GM19372 (cell line): Measurements from ENCODE around the gene SYNE1.

Experiments used
- ATAC-seq: cut with Tn5 transposase; IDR thresholded peaks from one replicate; pipeline ENCODE4 v1.9.1; 2021; ENCODE audit warnings: mild to moderate bottlenecking, low read depth, moderate library complexity; ENCODE audit not compliant: unreplicated experiment

SYNE1 gene

DNA sequence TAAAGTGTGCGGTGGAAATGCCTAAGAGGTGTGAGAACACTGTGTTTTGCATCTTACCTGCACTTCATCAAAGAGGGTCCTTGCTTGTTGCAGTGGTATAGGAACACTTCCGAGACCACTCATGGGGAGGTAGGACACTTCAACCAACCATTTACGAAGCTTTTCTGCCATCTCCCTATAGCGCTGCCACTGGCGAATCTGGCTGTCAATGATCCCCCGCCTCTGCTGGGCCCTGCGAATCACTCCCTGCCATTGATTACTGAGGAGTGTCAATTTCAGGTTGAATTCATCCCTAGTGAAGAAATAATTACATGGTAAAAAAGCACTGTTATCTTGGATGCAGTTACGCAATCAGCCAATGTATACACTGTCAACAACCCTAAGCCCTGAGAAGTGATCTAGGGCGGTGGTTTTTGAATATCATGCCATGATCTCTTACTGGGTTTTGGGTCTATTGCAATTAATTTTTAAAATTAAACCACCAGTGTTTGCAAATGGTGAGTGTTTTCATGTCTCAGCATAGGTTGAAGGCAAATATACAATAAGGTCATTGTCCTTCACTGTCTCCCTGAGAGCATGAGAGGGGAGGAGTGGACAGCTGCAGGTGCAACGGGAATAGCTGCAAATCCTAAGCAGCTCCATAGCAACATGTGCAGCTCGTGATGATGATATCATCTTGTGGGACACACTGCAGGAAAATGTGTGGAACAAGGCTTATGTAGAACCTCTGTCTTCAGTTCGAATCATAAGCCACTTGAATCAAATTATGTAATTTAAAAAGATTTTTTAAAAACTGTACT is 429.0 kb downstream of the SYNE1 start:
- no peak for ATAC-seq

DNA sequence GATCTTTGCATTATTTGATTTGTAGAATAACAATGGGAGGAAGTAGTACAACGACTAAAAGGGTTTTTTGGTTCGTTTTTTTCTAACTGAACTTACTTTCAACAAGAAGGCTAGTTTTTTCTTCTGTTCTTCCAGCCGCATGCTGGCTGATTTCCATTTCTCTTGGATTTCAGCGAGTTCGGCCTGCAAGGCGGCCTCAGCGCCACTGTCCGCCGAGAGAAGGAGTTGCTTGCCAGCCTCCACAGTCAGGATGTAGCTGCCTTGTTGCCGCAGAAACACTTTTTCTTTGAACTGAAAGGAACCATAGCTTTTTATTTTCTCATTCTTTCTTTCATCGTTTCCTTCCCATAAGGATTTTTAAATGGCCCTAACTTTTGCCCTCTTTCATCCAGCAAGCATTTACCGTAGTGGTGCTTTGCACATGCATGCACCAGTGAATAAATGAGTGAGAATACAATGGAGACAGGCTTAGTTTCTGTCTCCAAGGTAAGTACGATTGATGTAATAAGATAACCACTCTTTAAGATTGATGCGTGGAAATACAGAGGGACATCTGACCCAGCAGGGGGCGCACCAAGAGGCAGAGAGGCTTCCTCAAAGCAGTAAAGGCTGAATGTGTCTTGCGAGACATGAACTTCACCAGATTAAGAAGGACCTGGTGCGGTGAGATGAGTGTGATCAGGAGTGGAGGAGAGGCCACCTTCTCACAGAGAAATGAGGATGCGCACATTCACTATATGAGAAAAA is 430.9 kb downstream of the SYNE1 start:
- peak; percentile 51 for ATAC-seq

DNA sequence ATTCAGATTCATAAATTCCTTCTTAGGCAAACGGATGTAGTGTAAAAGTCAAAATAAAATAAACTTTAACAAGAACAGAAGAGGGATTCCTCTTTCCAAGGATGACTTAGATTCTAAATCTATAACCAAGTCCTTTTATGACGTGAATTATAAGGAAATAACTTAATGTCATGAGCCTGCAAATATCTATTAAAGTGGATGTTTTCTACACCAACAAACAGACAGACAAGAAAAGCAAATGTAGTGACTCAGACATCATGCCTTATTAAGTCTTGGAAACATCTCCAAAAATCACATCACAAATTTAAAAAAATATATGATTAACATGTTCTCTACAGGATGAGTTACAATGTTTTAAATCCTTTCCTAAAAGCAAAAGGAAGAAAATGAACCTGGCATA is 432.6 kb downstream of the SYNE1 start:
- ATAC-seq, result no peak

DNA sequence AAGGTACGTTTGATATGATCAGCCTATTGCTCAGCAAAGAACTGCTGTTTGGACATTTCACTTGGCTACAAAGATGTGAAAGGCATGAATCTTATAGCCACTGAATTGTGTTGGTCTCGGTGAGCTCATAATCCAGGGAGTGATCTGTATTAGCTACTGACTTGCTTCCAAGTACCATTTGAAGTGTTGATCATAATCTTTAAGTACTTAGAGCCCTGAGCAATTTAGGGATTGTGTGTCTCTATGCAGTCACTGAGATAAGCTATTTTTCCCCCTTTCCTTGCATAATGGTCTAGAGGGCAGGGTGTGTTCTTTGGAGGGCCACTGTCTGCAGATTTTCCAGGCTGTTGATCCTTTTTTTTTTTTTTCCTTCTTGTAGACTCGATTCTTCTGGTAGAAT is 436.0 kb downstream of the SYNE1 start:
- no peak for ATAC-seq

DNA sequence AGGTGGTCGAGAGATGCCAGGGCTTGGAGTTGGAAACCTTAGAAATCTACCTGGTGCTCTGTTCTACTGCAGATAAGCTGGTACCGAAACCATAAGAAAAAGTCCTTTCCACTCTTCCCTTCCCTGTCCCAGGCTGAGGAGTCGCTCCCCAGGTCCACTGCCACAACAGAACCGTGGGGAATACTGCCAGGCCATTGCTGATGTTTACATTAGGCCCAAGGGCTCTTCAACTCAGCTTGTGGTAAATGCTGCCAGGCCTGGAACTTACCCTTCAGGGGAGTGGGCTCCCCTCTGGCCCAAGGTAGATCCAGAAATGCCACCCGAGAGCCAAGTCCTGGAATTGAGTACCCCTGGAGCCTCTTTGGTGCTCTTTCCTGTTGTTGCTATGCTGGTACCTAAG is 441.3 kb downstream of the SYNE1 start:
- no peak for ATAC-seq

DNA sequence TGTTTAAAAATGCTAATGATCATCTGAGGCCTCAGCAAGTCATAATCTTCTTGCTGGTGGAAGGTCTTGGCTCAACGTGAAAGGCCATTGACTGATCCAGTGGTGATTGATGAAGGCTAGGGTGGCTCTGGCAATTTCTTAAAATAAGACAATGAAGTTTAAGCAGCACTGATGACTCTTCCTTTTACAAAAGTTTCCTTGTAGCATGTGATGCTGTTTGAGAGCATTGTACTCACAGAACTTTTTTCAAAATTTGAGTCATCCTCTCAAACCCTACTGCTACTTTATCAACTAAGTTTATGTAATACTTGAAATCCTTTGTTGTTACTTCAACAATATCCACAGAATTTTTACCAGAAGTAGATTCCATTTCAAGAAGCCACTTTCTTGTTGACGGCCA is 447.4 kb downstream of the SYNE1 start:
- no peak for ATAC-seq

DNA sequence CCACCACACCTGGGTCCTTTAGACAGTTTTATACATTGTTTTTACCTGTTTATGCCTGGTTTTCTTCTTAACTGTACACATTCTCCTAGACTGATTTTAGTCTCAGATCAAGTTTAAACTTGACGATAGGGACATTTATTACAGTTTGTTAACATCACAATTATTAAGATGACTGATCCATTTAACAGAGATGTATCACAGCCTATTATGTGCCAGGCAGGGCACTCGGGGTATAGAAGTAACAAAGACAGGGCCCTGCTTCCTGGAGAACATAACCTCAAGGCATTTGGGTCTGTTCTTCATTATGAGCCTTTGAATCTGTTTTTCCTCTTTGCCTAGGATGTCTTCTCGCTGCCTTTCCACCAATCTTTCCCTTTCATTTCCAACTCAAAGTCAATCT is 449.2 kb downstream of the SYNE1 start:
- no peak for ATAC-seq

DNA sequence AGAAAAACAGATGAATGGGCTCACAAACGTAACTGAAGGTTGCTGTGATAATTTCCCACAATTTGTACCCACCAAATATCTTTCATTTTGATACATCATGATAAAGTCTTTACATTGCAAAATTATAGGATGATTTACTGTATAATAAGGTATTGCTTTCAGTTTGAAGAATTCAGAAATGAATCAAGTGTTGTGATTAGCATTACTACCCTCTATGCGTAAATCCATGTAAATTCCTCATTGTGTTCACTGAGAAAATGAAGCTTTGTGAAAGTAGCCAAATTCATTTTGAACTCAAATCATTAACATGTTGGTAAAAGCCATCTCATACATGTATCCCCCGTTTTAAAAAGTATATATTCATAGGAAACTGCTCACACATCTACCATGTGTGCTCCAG is 450.3 kb downstream of the SYNE1 start:
- no peak for ATAC-seq

DNA sequence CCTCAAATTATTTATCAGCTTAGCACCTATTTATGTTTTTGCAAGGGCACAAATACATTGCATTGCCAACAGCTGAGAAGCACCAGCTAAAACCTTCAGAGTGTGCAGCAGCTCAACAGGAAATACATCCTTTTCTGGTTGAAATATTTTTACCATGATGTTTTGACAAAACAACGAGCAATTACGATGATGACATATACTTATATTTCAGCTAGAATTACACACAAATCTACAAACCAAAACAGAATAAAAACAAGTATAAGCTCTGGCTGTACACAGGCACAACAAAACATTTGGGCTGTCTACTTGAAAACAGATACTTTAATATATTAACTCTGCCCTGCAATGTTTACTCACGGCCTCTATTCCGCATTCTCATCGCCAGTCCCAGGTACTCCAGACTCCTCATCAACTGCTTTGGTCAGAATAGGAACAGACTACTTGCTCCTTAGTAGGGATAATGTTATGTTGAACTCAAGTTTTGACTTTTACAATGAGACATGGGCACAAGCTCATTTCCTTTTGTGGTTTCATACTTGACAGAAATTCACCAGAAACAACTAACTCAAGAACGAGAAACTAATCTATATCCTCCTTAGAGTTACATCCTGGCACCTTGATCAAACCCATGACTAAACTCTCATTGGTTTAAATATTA is 452.1 kb downstream of the SYNE1 start:
- ATAC-seq, result peak; percentile 60

DNA sequence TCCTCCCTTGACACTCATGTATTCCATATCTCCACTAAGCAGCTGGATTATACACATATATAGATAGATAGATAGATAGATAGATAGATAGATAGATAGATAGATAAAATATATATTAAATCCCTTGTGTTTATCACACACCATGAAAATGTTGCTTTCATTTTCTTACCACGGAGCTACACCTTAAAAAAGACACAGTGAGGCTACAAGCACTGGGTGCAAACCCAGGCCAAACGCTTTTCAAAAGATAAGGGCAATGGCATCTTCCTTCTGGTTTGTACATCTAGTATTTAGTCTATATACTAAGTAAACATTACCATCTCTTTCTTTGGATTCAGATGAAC is 452.6 kb downstream of the SYNE1 start:
- ATAC-seq, result peak; percentile 23

DNA sequence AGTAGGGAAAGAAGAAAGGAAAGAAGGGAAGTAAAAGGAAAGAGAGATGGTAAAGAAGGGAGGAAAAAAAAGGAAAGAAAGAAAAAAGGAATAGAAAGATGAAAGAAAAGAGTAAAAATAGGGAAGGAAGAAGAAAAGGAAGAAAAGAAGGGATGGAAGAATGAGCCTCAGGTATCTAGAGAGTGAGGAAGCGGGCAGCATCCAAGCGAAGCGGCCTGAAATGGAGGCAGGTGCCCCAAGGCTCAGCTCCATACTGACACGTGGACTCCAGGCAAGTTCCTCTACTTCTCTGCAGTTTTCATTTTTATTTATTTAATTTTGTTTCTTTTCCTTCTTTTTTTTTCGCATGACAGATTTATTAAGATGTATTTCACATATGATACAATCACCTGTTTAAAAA is 456.6 kb downstream of the SYNE1 start:
- no peak for ATAC-seq

DNA sequence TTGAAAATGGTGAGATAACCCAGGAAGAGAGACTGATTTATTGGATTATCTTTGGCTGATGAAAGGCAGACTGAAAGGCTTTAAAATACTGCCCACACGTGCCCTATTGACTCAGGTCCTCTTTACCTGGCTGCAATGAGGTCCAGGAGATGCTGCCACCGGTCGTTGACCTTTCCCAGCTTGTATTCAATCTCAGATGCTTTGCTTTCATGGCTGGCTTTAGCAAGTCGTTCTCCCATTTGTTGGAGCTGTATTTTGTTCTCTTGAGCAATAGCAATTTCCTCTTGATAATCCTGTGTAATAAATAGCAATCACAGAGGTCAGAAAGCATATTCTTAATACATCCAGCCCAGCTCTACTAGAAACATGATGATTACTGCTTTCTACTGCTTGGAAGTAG is 460.9 kb downstream of the SYNE1 start:
- ATAC-seq, result no peak

DNA sequence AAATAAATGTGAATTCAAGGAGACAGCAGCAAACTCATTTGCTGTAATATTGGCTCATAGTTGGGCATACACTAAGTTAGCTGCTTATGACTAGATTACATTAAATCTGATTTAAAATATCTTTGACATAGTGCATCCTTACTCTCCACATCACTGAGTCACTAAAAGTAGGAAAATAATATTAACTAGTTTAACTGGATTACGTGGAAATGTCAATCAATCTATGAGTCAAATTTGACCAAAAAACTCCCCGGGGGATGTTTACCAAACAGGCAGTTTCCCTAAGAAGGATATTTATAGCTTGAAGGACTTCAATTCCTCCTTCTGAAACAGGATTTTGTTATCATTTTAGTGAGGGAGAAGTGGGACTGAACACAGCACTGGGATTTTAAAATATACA is 463.2 kb downstream of the SYNE1 start:
- no peak for ATAC-seq

DNA sequence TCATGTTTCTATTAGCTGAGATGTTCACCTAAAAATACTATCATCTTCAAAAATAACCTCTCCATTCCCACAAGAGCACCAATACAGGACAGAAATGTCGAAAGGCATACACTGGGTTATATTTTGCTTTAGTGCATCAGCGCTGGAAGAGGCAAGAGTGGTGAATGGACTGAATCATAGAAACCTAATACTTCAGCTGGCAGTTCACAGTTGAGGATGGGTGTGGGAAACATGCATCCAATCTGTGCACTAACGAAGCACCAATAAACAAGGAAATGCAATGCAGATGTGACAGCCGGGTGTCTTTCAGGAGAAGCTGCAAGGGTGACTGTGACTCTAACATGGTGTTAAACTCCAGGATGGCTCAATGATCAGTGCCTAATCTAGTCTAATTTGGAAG is 463.8 kb downstream of the SYNE1 start:
- ATAC-seq, result no peak

DNA sequence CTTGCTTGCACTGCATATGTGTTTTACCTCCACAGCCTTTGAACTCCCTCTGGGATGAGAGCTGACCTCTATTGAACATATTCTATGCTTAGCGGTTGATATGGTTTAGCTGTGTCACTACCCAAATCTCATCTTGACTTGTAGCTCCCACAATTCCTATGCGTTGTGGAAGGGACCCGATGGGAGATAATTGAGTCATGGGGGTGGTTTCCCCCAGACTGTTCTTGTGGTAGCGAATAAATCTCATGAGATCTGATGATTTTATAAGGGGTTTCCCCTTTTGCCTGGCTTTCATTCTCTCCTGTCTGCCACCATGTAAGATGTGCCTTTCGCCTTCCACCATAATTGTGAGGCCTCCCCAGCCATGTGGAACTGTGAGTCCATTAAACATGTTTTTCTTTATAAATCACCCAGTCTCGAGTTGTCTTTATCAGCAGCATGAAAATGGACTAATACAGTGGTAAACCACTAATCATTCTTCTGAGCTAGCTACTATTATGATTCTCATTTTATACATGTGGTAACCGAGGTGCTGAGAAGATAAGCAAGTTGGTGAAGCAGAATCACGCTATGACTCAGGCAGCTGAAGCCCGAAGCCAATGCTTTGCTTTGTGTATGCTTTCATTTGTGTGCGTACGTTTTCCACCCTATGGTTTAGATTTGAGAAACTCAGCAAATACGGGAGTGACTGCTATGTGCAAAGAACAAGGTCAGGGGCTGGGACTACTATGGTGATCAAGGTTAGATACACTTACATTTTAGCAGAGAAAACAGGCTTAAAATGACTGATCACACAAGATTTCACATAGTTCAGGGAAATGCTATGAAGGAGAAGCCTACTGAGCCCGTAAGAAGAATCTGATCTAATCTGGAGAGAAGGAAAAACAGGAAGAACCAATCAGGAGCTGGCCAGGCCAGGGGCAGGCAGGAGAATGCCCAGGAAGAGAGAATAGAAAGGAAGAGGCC is 466.2 kb downstream of the SYNE1 start:
- peak; percentile 92 for ATAC-seq

DNA sequence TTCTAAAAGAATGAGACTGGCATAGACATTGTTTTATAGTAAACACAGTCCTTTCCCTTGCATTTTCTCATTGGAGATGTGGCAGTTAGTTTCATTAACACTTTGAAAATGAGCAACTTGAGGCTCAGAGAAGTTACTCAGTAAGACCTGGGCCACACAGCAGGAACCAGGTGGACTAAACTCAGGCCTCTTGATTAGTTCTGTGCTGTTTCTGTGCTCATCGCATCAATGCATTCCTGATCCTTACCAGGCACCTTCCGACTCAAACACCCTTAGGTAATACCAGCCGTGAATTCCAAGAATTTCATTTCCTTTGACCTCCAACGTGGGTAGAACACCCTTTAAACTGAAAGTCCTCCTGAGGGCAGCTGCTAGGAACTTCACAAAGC is 466.9 kb downstream of the SYNE1 start:
- no peak for ATAC-seq

DNA sequence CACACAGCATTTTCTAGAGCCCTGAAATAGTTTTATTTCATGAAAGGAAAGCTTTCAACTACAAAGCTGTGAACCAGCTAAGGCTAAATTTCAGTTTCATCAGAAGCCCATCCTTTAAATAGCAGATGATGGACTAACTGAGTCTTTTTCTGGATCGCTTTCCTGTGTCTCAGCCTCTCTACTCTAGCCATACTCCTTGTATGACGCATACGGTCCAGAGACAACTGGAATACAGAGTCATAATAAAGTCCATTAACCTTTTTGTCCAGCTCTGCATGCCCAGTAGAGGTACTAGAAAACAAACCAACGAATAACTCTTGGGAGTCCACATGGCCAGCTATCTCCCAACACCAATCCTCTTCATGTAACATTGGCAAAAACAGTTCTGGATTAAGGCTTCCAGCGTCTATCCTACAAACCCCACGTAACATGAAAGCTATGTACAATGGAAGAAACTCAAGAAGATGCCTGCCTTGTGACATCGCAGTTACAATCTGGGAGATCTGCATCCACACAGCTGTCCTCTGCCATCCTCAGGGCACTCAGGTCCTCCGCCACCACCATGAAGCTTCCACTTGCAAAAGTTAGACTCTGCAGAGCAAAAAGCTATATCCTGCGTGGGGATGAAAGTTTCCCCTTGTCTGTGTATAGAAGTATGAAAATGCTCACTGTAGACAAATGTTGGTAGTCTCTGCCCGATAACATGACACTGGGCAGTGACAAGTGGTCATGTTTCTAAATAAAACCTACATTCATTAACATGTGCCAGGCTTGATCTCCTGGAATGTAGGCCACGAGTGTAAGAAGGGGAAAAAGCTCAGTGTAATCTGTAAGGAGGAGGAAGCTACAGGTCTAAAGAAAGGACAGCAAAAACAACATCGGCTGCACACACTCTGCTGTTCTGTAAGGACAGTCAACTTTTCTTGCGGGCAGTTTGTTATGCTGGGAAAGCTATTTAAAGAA is 469.2 kb downstream of the SYNE1 start:
- no peak for ATAC-seq

DNA sequence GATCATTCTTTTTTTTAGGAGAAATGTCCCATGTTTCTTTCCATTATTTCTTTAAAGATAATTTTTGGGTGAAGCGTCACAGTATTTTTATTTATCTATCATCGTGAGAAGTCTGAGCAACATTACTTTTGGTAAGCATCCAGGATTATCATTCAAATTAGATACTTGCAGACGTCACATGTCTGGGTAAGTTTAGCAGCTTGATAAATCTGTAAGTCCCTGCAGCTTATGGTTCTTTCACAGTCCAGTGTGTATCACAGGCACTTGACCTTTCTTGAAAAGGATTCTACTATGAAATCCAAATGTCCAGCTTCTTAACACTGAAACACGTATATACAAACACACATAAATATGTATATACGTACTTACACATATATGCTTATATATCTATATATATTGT is 470.3 kb downstream of the SYNE1 start:
- ATAC-seq, result no peak

DNA sequence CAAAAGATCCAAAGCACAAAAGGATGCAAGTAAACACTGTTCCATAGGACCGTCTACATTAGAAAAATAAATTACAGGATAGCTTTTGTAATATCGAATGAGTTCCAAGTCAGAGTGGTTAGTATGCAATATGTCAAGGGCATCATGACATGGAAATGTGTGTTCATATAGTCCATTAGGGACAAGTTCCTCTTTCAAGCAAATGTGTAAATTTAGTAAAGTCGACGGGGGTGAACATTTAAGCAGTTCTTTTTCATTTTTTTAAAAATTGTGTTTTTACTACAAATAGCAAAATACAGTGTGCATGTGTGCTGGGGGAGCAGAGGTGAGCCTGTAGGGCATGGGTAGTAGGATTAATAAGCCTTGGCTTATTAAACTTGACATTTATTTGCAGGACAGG is 470.7 kb downstream of the SYNE1 start:
- no peak for ATAC-seq
